Anterior cingulate cortex (tissue), 58 donors: ENCODE measurements around the gene OMD.
A peak's percentile ranks its signal among the peaks of the same experiment; 100 is the strongest.
"Not testable (repeated sequence)": the region's sequence is repeated elsewhere in the genome, so short reads cannot be mapped to it uniquely, and the experiment has no call there.

Source experiments
- DNase-seq, 58 donors: peaks; one replicate each; lab custom pipeline; 2025; lab: John Stamatoyannopoulos, UW

The OMD gene

DNA sequence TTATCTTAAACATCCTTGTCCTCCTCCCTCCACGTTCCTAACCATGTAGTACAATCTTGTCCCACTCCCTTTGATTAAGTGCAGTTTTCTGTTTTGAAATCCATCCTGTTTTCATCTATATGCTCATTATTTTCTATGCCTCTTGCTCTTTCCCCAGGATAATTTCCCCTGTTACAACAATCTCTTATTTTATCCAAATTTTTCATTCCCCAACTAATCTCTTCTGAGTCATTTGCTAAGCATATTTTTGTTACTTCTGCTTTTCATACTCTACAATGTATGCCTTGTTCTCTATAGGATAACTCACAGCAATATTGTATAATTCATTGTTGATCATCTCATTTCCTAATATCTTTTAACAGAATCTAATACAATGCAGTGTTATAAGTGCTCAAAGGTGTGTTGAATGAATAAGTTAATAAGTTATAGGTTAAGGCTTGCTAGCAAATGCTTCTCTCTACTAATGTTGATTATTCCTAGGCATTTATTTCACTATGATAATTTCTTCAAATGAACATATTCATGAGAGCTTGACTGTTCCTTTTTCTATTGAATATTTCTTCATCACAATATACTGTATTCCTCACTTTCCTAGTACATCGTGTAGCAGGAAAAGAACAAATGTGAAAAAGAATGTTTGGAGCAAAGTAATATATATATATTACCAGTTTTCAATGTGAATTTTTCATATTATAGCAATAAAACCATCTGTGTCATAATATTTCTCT, 1.5 kb downstream of the OMD start:
- no peak for DNase-seq

DNA sequence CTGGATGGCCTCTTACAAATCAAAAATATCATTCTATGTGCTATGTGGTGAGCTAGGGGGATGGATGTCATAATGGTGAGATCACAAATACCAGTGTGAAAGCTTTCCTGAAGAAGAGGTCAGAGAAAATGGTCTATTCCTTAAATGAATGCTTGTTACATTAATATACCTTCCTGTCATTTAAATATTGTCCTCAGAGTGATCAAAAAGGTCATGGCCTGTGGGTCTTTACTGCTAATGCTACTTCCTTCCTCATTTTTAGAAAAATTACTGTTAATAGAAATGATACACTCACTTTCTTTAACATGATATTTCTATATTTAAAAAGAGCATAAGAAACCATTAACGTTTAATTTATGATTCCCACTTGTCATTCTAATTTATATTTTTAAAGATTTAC, 9.7 kb downstream of the OMD start:
- DNase-seq, result no peak

DNA sequence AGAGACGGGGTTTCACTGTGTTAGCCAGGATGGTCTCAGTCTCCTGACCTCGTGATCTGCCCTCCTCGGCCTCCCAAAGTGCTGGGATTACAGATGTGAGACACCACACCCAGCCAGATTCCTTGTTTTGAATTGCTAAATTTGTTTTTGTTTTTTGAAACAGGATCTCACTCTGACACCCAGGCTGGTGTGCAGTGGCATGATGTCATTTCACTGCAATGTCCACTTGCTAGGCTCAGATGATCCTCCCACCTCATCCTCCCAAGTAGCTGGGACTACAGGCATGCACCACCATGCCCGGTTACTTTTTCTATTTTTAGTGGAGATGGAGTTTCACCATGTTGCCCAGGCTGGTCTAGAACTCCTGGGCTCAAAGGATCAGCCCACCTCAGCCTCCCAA, 13.1 kb downstream of the OMD start:
- not testable (repeated sequence) for DNase-seq

DNA sequence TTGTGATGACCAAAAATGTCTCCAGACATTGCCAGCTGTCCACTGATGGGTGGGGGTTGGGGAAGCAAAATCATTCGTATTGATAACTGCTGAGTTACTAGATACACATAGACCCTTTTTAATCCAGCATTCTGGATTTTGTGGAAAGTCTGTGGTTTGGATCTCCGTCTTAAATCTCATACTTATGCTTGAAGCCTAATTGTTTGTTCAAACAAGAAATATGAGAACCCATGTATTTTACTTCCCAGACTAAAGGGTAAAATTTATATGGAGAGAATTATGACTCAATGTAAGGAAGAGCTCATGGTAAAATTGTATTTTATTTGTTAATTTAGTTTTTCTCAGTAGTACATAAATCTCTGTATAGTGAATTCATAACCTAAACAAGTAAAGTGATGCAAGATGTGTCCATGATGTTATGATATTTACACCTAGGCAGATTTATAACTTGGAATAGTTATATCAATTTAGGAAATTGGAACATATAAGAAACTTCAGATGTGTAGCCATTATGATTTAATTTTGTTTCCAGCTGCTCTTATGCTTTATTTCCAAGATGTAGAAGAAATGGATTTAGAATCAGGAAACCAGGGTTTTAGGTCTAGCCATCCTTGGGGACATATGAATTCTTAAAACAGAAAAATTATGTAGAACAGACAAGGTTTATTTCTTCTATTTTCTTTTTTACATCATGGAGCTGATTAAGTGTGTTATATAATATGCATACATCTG, 15.4 kb downstream of the OMD start:
- no peak for DNase-seq

DNA sequence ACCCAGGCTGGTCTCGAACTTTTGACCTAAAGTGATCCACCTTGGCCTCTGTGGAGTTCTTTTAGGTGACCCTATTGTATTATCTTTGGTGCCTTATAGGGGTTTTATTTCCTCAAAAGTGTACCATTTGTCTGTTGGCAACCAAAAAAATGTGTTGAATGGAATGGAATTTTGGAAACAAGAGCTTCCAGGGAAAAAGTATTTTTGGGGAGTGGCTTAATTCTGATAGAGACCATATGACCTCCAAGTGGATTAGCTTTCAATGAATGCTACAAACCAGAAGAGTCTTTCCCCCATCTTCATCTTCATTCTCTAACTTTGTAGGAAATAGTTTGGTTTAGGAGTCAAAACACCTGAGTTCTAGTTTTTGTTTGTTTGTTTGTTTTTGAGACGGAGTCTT, 16.5 kb downstream of the OMD start:
- DNase-seq, result no peak

DNA sequence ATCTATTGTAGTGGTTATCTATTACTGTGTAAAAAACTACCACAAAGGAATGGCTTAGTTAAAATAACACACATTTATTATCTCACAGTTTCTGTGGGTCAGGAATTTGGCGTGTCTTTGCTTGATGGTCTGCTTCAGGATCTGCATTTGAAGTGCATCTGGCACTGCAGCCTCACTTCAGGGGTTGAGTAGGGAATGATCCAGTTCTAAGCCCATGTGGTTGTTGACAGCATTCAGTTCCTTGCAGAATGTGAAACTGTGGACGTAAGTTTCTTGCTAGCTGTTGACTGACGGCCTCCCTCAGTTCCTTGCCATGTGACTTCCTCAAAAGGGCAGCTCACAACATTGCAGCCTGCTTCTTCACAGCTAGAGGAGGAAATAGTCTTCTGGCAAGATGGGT, 17.8 kb downstream of the OMD start:
- DNase-seq, result peak in 26 of 58 donors; percentile 0 to 51 (median 8)

DNA sequence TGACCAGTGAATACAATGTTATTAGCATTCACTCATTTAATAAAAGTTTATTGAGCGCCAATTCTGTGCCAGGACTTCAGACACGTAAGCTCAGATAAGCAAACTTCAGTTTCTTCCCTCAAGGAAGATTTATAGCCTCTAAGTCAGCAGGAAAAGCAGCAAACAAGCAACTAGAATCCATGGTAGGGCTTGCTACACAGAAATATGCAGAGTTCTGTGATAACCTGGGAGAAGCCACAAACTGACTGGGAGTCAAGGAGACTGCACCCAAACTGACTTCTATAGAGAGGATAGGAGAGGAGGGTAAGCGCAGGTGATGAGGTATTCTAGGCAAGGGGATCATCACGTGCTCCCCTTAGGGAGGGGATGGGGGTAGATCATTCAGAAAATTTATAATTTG, 18.5 kb downstream of the OMD start:
- no peak for DNase-seq

DNA sequence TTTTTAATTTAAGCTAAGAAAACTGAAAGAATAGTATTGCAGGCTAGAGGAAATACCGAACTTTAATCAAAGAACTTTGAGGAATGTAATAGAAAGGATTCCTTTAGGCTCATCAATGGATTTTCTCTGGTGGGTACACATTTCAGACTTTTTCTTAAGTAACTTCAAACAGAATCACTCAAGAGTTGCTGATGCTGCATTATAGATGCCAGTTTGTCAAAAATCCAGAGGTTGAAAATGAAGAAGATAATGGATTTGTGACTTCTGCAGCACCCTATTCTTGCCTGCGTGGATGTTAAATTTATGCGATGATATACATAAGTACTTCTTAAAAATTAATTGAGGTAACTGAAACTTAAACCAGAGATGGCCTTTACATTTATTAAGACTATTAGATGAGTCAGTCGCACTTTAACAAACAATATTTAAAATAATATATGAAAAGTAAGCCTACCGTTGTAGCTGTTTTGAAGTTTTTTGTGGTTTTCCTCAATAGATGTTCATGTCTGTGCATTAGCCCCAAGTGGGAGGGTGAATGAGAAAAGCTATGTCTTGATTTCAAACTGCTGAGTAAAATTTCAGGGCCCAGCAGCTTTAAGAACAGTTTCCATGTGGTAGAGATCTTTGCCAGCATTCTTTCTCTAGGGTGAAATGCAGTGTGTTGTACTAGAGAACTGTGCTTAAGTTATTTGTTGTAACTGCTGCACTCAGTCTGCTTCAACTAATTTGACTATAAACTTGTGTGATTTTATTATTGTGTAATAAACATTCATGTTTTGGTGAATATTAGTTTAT, 20.0 kb downstream of the OMD start, which contains the start of gene OGN:
Gene OGN, minus strand, starts transcription at position 537 of the 795 bp plus-strand sequence. CDS start 1,171 bp downstream, outside the sequence.
- DNase-seq, result no peak

DNA sequence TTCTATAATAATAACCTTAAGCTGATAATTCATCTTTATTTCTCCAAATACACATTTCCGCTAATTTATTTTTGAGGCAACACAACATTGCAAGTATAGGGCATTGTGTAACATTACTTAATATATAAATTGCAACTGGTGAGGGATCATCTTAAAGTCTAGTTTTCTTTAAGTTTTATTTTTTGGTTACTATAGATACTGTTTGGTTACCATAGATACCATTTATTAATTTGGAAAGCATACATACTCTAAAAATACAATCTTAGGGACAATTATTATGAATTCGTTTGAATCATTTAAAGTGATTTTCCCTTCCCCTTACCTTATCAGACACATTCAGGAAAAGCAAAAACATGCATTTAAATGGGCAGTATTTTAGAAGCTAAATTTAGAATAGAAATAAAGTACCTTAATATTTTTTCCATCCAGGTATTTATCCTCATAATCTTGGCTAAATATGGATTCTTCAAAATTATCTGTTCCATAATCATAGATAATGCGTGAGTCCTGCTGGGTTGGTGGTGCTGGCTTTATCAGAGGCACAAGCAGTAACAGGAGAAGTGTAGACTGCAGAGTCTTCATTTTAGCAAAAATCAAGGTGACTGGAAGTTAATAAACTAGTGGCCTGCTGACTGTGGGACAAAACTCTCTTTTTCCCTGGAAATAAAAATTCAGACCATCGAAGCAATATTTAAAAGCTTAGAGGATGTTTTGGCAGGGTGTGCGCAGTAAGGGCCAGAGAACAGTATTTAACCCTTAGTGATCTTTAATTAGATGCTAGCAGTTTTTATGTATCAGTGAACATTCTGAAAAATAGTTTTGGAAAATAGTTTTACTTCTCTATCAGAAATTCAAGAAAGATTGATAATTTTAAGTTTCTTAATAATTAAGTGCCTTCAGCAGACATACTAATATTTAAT, 21.2 kb downstream of the OMD start:
- no peak for DNase-seq

DNA sequence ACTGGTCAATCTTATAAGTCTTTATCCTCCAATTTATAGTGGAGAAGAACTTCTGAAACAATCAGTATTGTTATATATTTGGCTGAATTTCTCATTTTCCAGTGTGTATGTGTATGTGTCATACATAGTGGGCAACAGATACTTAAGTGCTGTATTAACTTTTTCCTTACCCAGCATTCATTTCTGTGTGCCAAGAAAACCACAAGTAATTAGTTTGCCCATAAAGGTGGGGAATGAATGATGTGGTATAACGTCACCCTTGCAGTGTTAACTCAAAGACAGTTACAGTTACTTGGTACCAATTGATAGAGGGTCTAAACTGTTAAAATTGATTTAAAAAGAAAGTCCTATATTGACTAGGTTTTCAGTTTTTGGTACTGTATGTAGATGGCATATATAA, 21.9 kb downstream of the OMD start:
- DNase-seq, result no peak

DNA sequence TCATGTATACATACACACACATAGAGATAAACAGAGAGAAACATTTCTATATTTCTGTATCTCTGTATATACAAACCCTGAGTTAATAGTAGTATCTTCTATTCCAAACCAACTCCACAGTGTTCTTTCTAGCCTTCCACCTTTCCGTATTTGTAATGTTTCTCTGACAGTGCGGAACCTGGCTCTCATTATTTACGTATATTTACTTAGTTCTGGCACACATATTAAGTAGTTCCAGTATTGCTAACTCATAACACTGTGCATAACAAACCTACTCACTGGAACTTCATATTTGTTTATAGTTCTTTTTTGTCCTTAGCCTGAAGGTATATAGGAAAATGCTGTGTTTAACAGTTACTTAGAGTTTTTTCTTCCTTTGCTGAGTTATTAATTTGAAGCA, 26.4 kb downstream of the OMD start:
- DNase-seq, result no peak

DNA sequence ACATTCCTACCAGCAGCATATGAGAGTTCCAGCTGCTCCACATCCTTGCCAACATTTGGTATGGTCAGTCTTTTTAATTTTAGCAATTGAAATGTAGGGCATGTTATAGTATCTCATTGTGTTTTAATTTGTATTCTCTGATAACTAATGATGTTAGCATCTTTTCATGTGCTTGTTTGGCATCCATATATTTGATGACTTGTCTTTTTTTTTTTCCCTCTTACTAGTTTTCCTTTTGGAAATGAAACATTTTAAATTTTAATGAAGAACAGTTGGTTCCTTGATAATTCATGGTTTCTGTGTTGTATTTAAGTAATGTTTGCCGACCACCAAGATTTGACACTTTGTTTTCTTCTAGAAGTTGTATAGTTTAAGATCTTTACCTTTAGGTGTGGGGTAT, 28.7 kb downstream of the OMD start:
- no peak for DNase-seq

DNA sequence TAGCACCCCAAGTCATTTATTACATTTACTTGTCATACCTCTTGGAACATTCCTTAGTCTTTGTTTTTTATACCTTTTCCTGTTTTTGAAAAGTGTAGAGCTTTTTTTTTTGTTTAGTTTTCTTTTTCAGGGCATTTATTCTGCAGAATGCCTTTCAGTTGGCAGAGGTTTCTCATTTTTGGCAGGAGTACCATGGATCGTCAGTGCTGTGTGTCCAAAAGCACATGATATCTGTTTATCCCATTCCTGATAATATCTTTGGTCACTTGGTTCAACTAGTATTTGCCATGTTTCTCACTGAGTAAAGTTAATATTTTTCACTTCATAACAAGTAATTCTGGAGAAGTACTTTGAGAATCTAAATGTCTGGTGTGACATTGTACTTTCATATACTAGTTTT, 30.6 kb downstream of the OMD start:
- no peak for DNase-seq

DNA sequence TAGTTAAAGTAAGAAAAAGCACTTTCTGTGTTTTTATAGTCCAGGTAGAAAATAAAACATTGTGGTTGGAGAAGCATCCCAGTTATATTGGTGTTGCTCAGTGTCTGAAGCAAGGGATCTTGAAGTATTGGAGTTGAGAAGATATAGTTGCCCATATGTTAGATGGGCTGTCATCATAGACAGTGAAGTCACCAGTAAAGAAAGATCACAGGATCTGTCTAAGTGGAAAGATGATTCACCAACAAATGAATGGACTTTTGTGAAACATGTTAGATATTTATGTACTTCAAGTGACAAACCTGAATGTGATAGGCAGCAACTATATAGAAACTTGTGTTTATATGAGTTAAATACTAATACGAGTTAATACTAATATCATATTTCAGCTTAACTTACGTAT, 31.6 kb downstream of the OMD start:
- no peak for DNase-seq

DNA sequence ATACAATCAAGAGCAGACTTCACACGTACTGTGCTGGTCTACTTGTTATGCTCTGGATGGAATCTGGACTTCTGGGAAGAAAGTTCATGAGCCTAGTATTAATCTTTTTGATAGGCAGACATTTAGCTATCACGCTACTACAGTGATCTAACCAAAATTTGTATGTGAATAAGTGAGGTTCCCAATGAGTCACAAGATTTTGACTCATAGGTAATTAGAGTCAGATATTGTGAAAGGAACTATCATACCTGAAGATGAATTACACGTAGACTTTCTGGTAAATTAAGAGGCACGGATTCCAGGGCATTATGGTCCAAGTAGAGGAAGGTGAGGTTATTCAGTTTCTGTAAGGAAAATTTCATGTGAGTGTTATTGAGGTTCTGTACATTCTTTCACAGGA, 38.3 kb downstream of the OMD start:
- DNase-seq, result no peak

DNA sequence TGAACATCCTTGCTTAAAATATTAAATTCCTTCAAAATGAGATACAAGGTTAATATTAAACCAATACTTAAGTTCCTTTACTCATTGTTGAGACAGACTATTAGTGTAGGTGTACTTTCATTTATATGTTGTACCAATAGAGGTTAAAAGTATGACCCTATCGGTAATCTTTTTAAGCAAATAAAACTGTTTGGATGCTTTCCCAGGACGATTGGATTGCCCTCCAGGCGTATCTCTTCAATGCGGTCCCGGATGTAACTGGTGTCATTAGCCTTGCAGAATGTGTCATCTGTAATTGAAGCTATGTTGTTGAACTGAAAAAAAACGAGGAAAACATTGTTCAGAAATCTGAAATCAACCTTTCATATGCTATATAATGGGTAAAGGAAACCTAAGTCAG, 38.8 kb downstream of the OMD start:
- no peak for DNase-seq

DNA sequence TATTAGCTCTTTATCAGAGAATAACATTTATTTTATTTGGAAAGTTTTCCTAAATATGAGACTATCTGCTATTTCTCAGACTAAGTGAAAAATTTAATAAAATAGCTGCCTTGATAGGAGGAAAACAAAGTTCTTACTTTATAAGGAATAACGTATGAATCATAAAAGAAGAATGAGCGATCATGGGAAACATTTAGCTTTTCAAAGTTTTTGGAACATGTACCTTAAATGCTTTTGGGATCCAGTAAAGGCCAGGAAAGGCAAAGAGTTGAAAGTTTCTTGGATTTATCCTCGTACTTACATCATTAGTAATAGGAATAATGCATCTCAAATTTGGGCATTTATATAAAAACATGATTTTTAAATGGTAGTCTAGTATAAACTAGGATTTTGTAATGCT, 39.3 kb downstream of the OMD start:
- no peak for DNase-seq

DNA sequence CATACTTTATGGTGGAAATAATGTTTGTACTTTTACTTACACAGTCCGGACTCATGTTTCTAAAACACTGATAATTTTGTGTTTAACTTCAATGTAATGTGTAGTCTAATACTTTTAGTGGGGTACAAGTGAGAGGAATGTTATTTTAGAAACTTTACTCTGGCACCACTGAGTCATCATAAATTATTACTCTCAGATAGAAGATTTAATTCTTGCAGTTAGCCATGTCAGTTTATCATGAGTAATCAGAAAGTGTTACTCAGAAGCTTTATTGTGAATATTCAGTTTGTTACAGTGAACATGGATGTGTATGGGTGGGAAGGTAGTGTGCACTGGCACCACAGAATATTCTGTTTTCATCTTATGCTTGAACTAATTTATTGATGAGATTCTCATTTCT, 39.9 kb downstream of the OMD start:
- no peak for DNase-seq

DNA sequence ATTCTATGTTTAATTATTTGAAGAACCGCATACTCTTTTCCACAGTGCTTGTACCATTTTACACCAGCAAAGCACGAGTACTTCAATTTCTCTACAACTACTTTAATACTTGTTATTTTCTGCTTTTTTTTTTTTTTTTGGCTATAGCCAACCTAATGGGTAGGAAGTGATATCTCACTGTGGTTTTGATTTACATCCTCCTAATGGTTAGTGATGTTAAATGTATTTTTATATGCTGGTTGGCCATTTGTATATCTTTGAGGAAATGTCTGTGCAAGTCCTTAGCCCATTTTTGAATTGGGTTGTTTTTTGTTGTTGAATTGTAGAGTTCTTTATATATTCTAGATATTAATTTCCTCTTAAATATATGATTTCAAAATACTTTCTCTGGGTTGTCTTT, 42.5 kb downstream of the OMD start:
- no peak for DNase-seq

DNA sequence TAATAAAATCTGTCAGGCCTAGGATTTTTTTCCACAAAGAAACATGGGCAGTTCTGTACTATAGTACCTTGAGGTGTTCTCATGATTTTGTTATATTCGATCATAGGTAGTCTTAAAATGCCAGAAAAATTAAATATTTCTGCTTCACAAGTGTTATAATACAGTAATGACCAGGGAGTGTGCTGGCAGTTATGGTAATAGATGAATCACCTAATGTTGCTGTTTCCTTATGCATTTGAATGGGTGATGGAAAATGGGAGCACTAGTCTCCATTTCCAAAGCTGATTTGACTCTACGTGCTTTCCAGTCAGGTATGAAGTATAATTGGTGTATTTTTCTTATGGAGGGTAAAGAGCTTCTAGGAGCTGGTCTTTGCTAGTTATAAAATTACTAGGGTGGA, 43.7 kb downstream of the OMD start:
- no peak for DNase-seq
